ENCODE data around the gene CD55.

- TF ChIP-seq, protein P1, sequence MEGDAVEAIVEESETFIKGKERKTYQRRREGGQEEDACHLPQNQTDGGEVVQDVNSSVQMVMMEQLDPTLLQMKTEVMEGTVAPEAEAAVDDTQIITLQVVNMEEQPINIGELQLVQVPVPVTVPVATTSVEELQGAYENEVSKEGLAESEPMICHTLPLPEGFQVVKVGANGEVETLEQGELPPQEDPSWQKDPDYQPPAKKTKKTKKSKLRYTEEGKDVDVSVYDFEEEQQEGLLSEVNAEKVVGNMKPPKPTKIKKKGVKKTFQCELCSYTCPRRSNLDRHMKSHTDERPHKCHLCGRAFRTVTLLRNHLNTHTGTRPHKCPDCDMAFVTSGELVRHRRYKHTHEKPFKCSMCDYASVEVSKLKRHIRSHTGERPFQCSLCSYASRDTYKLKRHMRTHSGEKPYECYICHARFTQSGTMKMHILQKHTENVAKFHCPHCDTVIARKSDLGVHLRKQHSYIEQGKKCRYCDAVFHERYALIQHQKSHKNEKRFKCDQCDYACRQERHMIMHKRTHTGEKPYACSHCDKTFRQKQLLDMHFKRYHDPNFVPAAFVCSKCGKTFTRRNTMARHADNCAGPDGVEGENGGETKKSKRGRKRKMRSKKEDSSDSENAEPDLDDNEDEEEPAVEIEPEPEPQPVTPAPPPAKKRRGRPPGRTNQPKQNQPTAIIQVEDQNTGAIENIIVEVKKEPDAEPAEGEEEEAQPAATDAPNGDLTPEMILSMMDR (IDR thresholded peaks at IDR 0.05 in 4 of 5, conservative IDR thresholded peaks at IDR 0.05 in 1 of 5) = no peak
- no peak for TF ChIP-seq POLR2A (IDR thresholded peaks at IDR 0.05)
Observed at GRCh38 chr1:207335138-207335537, 13.7 kb downstream of the CD55 start.

All from gastrocnemius medialis (tissue), 4 donors.